ENCODE measurements around the gene CD8B. TPM values are rescaled to one million over a fixed set of nuclear protein-coding genes. Genes with fewer than 3 reads are reported as not detected.

Gene CD8B
- total RNA-seq, 6 experiments from 2014 or later = 0.25 to 0.68 (median 0.27) TPM; not detected in 3

DNA sequence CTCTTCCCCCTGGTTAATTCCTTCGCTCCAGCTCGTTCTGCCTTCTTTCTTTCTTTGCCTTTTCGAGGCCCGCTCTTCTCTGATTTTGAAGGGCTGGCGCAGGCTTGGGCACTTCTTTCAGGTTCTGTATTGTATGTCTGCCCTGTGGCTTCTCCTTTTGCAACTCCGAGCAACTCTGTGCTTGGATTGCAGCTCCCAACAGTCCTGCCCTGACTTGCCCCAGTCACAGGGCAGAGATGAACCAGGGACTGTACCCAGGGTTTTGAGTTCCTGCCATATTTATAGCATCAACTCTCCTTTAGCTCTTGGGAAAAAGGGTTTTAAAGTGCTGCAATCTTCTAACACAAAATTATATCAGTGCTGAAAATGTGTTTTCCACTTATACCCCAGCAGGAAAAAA, 39.8 kb downstream of the CD8B start:
- ATAC-seq = no peak
- WGBS (ENCODE audit: insufficient coverage, low coverage, low lambda C conversion rate, missing lambda C conversion rate) = 75% methylated on average over 6 of the region's 6 CpGs
- Histone ChIP-seq H3K4me1 (no peaks in the 10 kb centered on the region), H3K36me3 (no peaks in the 10 kb centered on the region), H3K9me3 (no peaks in the 10 kb centered on the region), H3K4me3 (no peak overlapping the region), H3K27me3 (no peaks in the 10 kb centered on the region), H3K27ac (no peak overlapping the region)
- DNase-seq = no peak
- no peak for TF ChIP-seq POLR2A (IDR thresholded peaks at IDR 0.05)
- TF ChIP-seq, protein P1, sequence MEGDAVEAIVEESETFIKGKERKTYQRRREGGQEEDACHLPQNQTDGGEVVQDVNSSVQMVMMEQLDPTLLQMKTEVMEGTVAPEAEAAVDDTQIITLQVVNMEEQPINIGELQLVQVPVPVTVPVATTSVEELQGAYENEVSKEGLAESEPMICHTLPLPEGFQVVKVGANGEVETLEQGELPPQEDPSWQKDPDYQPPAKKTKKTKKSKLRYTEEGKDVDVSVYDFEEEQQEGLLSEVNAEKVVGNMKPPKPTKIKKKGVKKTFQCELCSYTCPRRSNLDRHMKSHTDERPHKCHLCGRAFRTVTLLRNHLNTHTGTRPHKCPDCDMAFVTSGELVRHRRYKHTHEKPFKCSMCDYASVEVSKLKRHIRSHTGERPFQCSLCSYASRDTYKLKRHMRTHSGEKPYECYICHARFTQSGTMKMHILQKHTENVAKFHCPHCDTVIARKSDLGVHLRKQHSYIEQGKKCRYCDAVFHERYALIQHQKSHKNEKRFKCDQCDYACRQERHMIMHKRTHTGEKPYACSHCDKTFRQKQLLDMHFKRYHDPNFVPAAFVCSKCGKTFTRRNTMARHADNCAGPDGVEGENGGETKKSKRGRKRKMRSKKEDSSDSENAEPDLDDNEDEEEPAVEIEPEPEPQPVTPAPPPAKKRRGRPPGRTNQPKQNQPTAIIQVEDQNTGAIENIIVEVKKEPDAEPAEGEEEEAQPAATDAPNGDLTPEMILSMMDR (IDR thresholded peaks at IDR 0.05) = no peak
- intact Hi-C loops (cut with DNase I) = no loop called here

DNA sequence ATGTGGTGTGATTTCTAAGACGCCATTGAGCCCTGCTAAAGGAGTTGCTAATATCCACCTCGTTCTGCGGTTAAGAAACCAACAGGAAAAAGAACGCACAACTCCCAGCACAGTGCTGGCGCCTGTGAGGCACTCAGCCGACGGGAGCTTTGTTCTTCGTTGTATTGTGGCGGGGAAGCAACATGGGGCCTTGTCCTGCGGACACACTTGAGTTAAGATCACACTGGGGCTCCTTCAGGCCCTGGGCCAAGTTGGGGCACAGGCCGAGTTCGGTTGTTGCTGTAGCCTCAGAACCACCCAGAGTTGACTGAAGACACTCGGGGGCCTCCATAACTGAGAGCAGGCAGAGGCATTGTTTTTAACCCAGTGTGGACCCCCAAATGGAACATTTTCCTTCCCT, 40.4 kb downstream of the CD8B start:
- TF ChIP-seq, protein P1 (IDR thresholded peaks at IDR 0.05) = no peak
- TF ChIP-seq POLR2A (IDR thresholded peaks at IDR 0.05) = no peak
- 74% methylated on average over 3 of the region's 13 CpGs for WGBS (ENCODE audit: insufficient coverage, low coverage, low lambda C conversion rate, missing lambda C conversion rate)
- H3K9me3 ChIP-seq = no peaks in the 10 kb centered on the region
- H3K36me3 ChIP-seq = no peaks in the 10 kb centered on the region
- no peaks in the 10 kb centered on the region for H3K4me1 ChIP-seq
- H3K4me3 ChIP-seq = no peak overlapping the region
- no peaks in the 10 kb centered on the region for H3K27me3 ChIP-seq
- no peak overlapping the region for H3K27ac ChIP-seq
- intact Hi-C loops (cut with DNase I) = no loop called here
- ATAC-seq = no peak
- DNase-seq = no peak

DNA sequence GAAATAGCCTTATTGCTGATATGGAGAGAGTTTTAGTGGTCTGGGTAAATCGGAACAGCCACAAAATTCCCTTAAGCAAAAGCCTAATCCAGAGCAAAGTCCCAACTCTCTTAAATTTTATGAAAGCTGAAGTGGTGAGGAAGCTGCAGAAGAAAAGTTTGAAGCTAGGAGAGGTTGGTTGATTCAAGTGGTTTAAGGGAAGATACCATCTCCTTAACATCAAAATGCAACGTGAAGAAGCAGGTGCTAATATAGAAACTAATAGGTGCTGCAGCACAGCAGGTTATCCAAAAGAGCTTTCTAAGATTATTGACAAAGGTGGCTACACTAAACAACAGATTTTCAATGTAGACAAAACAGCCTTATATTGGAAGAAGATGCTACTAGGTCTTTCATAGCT, 42.7 kb downstream of the CD8B start:
- H3K4me3 ChIP-seq = no peak overlapping the region
- no peaks in the 10 kb centered on the region for H3K36me3 ChIP-seq
- DNase-seq (no peak), ATAC-seq (no peak)
- H3K27ac ChIP-seq = no peak overlapping the region
- no peaks in the 10 kb centered on the region for H3K4me1 ChIP-seq
- no peaks in the 10 kb centered on the region for H3K9me3 ChIP-seq
- TF ChIP-seq, protein P1 (IDR thresholded peaks at IDR 0.05) = no peak
- TF ChIP-seq POLR2A (IDR thresholded peaks at IDR 0.05) = no peak
- no peaks in the 10 kb centered on the region for H3K27me3 ChIP-seq
- intact Hi-C loops (cut with DNase I) = no loop called here
- 71% methylated on average over 2 of the region's 2 CpGs for WGBS (ENCODE audit: insufficient coverage, low coverage, low lambda C conversion rate, missing lambda C conversion rate)

DNA sequence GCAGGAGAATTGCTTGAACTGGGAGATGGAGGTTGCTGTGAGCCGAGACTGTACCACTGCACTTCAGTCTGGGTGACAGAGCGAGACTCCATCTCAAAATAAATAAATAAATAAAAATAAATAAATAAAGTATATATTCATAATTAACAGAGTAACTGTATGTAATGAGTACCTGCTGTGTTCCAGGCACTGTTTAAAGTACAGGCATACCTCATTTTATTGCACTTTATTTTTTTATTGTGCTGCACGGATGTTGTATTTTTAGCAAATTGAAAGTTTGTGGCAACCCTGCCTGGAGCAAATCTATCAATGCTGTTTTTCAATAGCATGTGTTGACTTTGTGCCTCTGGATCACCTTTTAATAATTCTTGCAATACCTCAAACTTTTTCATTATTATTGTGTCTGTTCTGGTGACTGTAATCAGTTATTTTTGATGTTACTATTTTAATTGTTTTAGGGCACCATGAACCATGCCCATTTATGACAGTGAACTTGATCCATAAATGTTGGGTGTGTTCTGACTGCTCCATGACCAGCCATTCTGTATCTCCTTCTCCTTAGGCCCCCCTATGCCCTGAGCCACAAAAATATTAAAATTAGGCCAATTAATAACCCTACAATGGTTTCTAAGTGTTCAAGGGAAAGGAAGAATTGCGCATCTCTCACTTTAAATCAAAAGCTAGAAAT, 43.4 kb downstream of the CD8B start:
- H3K36me3 ChIP-seq = no peaks in the 10 kb centered on the region
- TF ChIP-seq POLR2A (IDR thresholded peaks at IDR 0.05) = no peak
- no peak for ATAC-seq
- H3K27me3 ChIP-seq = no peaks in the 10 kb centered on the region
- WGBS (ENCODE audit: insufficient coverage, low coverage, low lambda C conversion rate, missing lambda C conversion rate) = 85% methylated on average over 4 of the region's 4 CpGs
- DNase-seq = no peak
- H3K9me3 ChIP-seq = no peaks in the 10 kb centered on the region
- intact Hi-C loops (cut with DNase I) = no loop called here
- H3K4me3 ChIP-seq = no peak overlapping the region
- no peaks in the 10 kb centered on the region for H3K4me1 ChIP-seq
- H3K27ac ChIP-seq = no peak overlapping the region

DNA sequence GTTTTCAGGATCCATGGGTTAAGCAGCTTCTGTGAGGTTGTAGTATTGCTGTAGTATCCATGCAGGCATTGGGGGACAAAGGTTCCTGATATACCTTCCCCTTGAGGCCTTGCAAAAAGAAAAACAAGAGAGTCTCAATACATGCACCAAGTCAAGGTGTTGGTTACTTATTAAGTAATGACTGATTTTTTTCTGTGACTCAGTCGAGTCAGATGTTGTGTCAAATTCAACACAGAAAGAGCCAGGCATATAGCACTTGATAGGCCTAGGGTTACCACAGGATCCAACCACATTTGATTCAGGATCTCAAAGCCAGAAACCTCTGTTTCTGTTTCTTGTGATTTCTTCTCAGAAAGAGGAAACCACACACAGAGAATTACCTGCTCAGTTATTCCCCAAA, 46.1 kb downstream of the CD8B start:
- TF ChIP-seq POLR2A (IDR thresholded peaks at IDR 0.05) = no peak
- TF ChIP-seq, protein P1 (IDR thresholded peaks at IDR 0.05) = no peak
- DNase-seq = no peak
- H3K9me3 ChIP-seq = no peaks in the 10 kb centered on the region
- no peak overlapping the region for H3K4me3 ChIP-seq
- no peaks in the 10 kb centered on the region for H3K4me1 ChIP-seq
- intact Hi-C loops (cut with DNase I) = no loop called here
- 42% methylated on average over 1 of the region's 1 CpG for WGBS (ENCODE audit: insufficient coverage, low coverage, low lambda C conversion rate, missing lambda C conversion rate)
- H3K27ac ChIP-seq = no peak overlapping the region
- no peaks in the 10 kb centered on the region for H3K27me3 ChIP-seq
- H3K36me3 ChIP-seq = no peaks in the 10 kb centered on the region
- ATAC-seq = no peak

Measured in right lobe of liver (tissue), 6 donors.